Measurements from ENCODE around the gene SLC38A10.

SLC38A10 gene

GRCh38 chr17:81237591-81238489, 57.3 kb downstream of the SLC38A10 start:
- Histone ChIP-seq H3K27me3 (ENCODE audit: insufficient read depth, low read length) (no peaks in the 10 kb centered on the region), H3K4me3 (ENCODE audit: low read length) (peak overlapping the region; percentile 90), H3K9me3 (ENCODE audit: low read length) (no peaks in the 10 kb centered on the region), H3K36me3 (ENCODE audit: insufficient read depth, low read length) (peaks cover 10% of the 10 kb centered on the region), H2AFZ (ENCODE audit: low read depth, low read length) (no peak overlapping the region), H3K4me1 (ENCODE audit: insufficient read depth, low read length) (peaks cover 22% of the 10 kb centered on the region)

- Histone ChIP-seq H3K4me3 (ENCODE audit: low read length) (no peak overlapping the region), H3K27me3 (ENCODE audit: insufficient read depth, low read length) (no peaks in the 10 kb centered on the region), H3K36me3 (ENCODE audit: insufficient read depth, low read length) (peaks cover 12% of the 10 kb centered on the region), H3K9me3 (ENCODE audit: low read length) (no peaks in the 10 kb centered on the region), H2AFZ (ENCODE audit: low read depth, low read length) (no peak overlapping the region), H3K4me1 (ENCODE audit: insufficient read depth, low read length) (peaks cover 22% of the 10 kb centered on the region)
Observed at GRCh38 chr17:81236784-81237183, 58.3 kb downstream of the SLC38A10 start.

DNA sequence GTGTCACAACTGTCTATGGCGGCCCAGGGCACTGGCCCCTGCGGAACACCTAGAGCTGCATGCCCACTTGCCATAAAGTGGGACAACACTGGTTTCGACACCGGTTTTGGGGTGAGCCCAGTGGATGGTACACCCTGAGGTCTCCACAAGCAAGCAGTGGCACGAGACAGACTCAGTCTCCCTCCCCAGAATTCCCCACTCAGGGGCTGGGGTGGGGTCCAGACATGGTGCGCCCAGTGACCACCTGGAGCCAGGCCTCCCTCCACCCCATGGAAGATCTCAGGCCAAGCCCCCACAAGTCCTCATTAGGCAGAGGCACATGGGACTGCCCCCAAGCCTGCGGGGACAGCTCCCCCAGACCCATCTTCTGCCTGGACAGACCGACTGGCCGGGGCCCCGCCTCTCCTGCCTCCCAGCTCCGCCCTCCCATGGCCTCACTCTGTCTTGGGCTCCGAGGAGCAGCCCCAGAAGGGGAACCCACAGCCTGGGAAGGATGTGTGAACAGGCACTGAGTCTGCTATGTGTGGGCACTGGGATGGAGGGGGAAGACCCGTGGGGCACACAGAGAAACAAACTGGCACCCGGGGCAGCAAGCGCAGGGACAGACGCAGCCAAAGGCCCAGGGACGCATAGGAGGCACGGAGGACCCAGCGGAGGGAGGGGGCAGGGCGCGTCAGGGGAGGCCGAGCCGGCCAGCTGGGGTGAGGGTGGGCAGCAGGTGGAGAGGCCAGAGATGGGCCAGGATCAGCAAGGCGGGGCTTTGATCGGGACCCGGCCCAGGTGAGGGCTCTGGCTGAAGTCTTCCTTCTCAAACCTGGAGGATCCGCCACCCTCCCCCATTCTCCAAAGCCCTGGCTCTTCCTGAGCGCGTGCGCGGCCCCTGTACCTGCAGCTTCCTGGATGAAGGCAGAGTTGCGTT, 59.0 kb downstream of the SLC38A10 start:
- H3K9me3 ChIP-seq (ENCODE audit: low read length), result no peaks in the 10 kb centered on the region
- H3K4me3 ChIP-seq (ENCODE audit: low read length), result no peak overlapping the region
- H3K36me3 ChIP-seq (ENCODE audit: insufficient read depth, low read length), result peaks cover 14% of the 10 kb centered on the region

GRCh38 chr17:81234940-81235821, 59.9 kb downstream of the SLC38A10 start:
- Histone ChIP-seq H3K4me3 (ENCODE audit: low read length) (no peak overlapping the region), H3K27me3 (ENCODE audit: insufficient read depth, low read length) (no peaks in the 10 kb centered on the region), H2AFZ (ENCODE audit: low read depth, low read length) (no peak overlapping the region), H3K9me3 (ENCODE audit: low read length) (no peaks in the 10 kb centered on the region), H3K4me1 (ENCODE audit: insufficient read depth, low read length) (peaks cover 15% of the 10 kb centered on the region), H3K36me3 (ENCODE audit: insufficient read depth, low read length) (peaks cover 20% of the 10 kb centered on the region)

More for the DNA sequence above, 59.0 kb downstream of the SLC38A10 start:
- Histone ChIP-seq H3K27me3 (ENCODE audit: insufficient read depth, low read length) (no peaks in the 10 kb centered on the region), H2AFZ (ENCODE audit: low read depth, low read length) (no peak overlapping the region), H3K4me1 (ENCODE audit: insufficient read depth, low read length) (peaks cover 22% of the 10 kb centered on the region)

DNA sequence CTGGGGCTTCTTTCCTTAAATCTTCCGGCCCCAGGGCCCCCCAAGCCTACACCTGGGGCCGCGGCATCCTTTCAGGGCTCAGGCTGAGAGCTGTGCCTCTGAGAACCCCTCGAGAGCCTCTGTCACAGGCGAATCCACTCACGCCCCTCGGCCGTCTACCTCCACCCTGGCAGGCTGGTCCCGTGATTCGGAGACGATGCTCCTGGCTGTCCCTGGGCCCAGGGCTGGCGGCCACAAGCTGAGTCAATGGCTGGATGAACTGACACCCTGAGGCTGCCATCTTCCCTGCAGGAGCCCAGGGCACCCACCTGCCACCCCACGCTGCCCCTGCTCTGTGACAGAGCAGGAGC, 60.6 kb downstream of the SLC38A10 start:
- Histone ChIP-seq H2AFZ (ENCODE audit: low read depth, low read length) (no peak overlapping the region), H3K27me3 (ENCODE audit: insufficient read depth, low read length) (no peaks in the 10 kb centered on the region), H3K9me3 (ENCODE audit: low read length) (no peaks in the 10 kb centered on the region), H3K4me1 (ENCODE audit: insufficient read depth, low read length) (peaks cover 11% of the 10 kb centered on the region), H3K36me3 (ENCODE audit: insufficient read depth, low read length) (peaks cover 26% of the 10 kb centered on the region), H3K4me3 (ENCODE audit: low read length) (no peak overlapping the region)

DNA sequence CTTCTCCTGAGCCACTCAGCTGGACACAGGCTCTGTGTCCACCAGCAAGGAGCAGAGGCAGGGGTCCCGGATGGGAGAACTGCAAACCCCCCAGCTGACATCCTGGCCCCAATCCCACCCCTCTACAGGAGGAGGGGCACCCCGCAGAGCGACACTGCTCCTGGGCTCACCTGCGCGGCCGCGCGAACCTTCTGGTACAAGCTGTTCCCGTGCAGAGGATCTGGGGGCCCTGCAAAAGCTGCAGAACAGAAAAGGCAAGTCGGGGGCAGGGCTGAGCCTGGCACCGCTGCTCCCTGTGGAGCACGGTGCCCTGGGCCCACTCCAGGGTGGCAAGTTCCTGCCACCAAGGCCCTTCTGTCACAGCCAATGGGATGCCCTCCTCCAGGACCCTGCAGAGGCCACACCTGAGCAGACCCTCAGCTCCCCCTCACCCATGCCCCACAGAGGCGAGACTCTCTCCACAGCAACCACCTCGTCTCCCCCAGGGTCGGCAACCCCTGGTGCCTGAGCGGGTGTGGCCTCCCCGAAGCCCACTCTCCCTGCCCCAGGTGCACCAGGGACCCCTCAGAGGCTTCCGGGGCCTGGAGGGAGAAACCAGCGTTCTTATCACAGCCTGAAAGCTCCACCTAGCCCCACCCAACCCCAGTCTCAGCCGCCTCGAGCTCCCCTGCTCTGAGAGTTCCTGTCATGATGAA, 61.1 kb downstream of the SLC38A10 start:
- H3K9me3 ChIP-seq (ENCODE audit: low read length), result no peaks in the 10 kb centered on the region
- no peak overlapping the region for H2AFZ ChIP-seq (ENCODE audit: low read depth, low read length)
- no peaks in the 10 kb centered on the region for H3K27me3 ChIP-seq (ENCODE audit: insufficient read depth, low read length)
- peaks cover 27% of the 10 kb centered on the region for H3K36me3 ChIP-seq (ENCODE audit: insufficient read depth, low read length)
- H3K4me3 ChIP-seq (ENCODE audit: low read length), result no peak overlapping the region
- H3K4me1 ChIP-seq (ENCODE audit: insufficient read depth, low read length), result peaks cover 11% of the 10 kb centered on the region

DNA sequence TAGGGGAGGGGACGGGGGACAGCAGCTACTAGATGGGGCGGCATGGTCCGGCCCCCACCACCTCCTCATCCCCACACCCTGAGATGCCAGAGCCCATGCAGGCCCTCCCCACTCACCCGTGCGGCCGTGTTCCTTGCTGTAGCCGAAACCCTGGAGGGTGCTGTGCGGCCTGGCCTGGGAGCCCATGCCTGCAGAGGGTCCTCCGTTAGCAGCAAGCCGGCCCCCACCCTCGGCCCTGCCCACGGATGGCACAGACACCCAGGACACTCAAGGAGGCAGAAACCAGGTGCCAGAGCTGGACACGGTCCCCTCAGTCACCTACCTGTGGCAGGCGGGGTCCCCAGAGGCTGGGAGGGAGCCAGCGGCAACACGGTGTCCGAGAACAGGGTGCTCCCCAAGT, 61.8 kb downstream of the SLC38A10 start:
- no peak overlapping the region for H2AFZ ChIP-seq (ENCODE audit: low read depth, low read length)
- H3K4me1 ChIP-seq (ENCODE audit: insufficient read depth, low read length), result peaks cover 10% of the 10 kb centered on the region
- no peaks in the 10 kb centered on the region for H3K27me3 ChIP-seq (ENCODE audit: insufficient read depth, low read length)
- H3K36me3 ChIP-seq (ENCODE audit: insufficient read depth, low read length), result peaks cover 31% of the 10 kb centered on the region
- no peaks in the 10 kb centered on the region for H3K9me3 ChIP-seq (ENCODE audit: low read length)
- H3K4me3 ChIP-seq (ENCODE audit: low read length), result no peak overlapping the region

- peaks cover 31% of the 10 kb centered on the region for H3K36me3 ChIP-seq (ENCODE audit: insufficient read depth, low read length)
- H3K4me1 ChIP-seq (ENCODE audit: insufficient read depth, low read length), result peaks cover 4% of the 10 kb centered on the region
- H3K9me3 ChIP-seq (ENCODE audit: low read length), result no peaks in the 10 kb centered on the region
- no peak overlapping the region for H3K4me3 ChIP-seq (ENCODE audit: low read length)
- H2AFZ ChIP-seq (ENCODE audit: low read depth, low read length), result no peak overlapping the region
- H3K27me3 ChIP-seq (ENCODE audit: insufficient read depth, low read length), result no peaks in the 10 kb centered on the region
Observed at GRCh38 chr17:81232616-81233241, 62.4 kb downstream of the SLC38A10 start.

DNA sequence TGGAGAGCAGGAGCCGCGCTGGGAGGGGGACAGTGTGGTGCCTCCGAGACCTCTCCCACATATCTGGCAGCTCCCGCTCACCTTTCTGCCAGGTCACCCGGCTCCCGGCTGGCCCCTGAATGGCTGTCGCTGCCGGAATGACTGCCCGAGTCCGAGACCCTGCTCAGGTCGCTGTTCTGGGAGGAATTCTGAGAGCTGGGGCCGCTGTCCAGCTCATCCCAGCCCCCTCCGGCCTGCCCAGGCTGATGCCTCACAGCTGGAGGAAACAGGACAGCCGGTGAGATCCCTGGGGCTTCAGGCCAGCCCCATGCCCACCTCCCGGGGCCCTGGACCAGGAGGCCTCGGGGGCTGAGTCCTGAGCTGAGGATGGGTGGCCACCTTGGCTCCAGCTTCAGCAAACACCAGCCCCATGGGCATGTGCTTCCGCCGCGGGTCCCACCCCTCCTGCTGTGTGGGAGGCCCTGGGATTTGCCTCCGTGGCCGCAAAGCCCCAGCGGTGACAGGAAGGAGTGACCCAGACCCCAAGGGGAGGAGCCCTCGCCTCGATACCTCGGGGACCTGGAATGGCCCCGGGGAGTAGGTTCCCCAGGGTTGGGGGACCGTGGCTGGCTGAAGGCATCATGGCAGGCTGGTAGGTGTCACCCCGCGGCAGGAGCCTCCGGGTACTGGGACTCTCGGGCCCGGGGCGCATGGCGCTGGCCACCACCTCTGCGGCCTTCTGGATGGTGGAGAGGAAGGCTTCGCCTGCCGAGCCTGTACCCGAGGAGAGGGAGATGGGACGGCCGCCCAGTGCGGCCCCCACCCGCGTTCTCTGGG, 63.1 kb downstream of the SLC38A10 start:
- Histone ChIP-seq H2AFZ (ENCODE audit: low read depth, low read length) (no peak overlapping the region), H3K4me3 (ENCODE audit: low read length) (no peak overlapping the region), H3K4me1 (ENCODE audit: insufficient read depth, low read length) (no peaks in the 10 kb centered on the region)

GRCh38 chr17:81231121-81231645, 63.9 kb downstream of the SLC38A10 start:
- Histone ChIP-seq H3K4me3 (ENCODE audit: low read length) (no peak overlapping the region), H2AFZ (ENCODE audit: low read depth, low read length) (no peak overlapping the region), H3K4me1 (ENCODE audit: insufficient read depth, low read length) (no peaks in the 10 kb centered on the region), H3K9me3 (ENCODE audit: low read length) (no peaks in the 10 kb centered on the region), H3K27me3 (ENCODE audit: insufficient read depth, low read length) (no peaks in the 10 kb centered on the region), H3K36me3 (ENCODE audit: insufficient read depth, low read length) (peaks cover 31% of the 10 kb centered on the region)

More for the DNA sequence above, 63.1 kb downstream of the SLC38A10 start:
- no peaks in the 10 kb centered on the region for H3K9me3 ChIP-seq (ENCODE audit: low read length)
- no peaks in the 10 kb centered on the region for H3K27me3 ChIP-seq (ENCODE audit: insufficient read depth, low read length)
- peaks cover 31% of the 10 kb centered on the region for H3K36me3 ChIP-seq (ENCODE audit: insufficient read depth, low read length)

Measured in neuron (in vitro differentiated cells).